Activated CD8-positive, alpha-beta T cell treated with anti-CD3 and anti-CD28 coated beads for 36 hours (primary cell): ENCODE data around the gene ENTR1. TPM values are rescaled to one million over a fixed set of nuclear protein-coding genes. Genes with fewer than 3 reads are reported as not detected.

Experiments
- ATAC-seq: fragments of 200-7000 bp; cut with Tn5 transposase; one replicate; pipeline ENCODE4 v1.10.0; 2021; ENCODE audit warnings: mild to moderate bottlenecking, moderate library complexity
- CTCF ChIA-PET: fragments of 350-600 bp; sonication (Branson Sonifier 250); formaldehyde crosslinking; loops from one replicate; lab custom pipeline; 2021; ENCODE audit warnings: antibody characterized with exemption; lab: Charles Lee
- POLR2A ChIA-PET: fragments of 350-600 bp; sonication (Branson Sonifier 250); formaldehyde crosslinking; loops from one replicate; lab custom pipeline; 2021; ENCODE audit warnings: antibody characterized with exemption; lab: Charles Lee
- DNase-seq: peaks from one replicate; pipeline ENCODE4 v3.0.0-alpha.2; 2020
- H3K27ac Mint-ChIP-seq: one replicate; pipeline ENCODE4 v1.8.0; 2021; ENCODE audit warnings: mild to moderate bottlenecking, mixed read lengths
- H3K27me3 Mint-ChIP-seq: one replicate; pipeline ENCODE4 v1.8.0; 2021; ENCODE audit warnings: mixed read lengths
- H3K36me3 Mint-ChIP-seq: one replicate; pipeline ENCODE4 v1.8.0; 2021; ENCODE audit warnings: low read depth, mixed read lengths
- H3K4me1 Mint-ChIP-seq: one replicate; pipeline ENCODE4 v1.8.0; 2021; ENCODE audit warnings: low read depth, mixed read lengths
- H3K4me3 Mint-ChIP-seq: one replicate; pipeline ENCODE4 v1.8.0; 2021; ENCODE audit warnings: mild to moderate bottlenecking, moderate library complexity, mixed read lengths
- H3K9me3 Mint-ChIP-seq: one replicate; pipeline ENCODE4 v1.8.0; 2021; ENCODE audit warnings: mixed read lengths
- CTCF ChIP-seq: fragments of 200-600 bp; IDR thresholded peaks from one replicate; pipeline ENCODE4 v1.8.0; 2022; ENCODE audit warnings: antibody characterized with exemption, mild to moderate bottlenecking
- intact Hi-C: fragments of 100-400 bp; cut with micrococcal nuclease; formaldehyde crosslinking; loops from one replicate; pipeline ENCODE4 v1.10.0; 2022
- total RNA-seq, 2 experiments: library from RNA; stranded (reverse); gene quantifications; one replicate each; pipeline ENCODE4 v1.2.3, GENCODE V29; 2021

ENTR1 gene
- total RNA-seq, 2 experiments from 2014 or later: 65.9 to 66.8 TPM

DNA sequence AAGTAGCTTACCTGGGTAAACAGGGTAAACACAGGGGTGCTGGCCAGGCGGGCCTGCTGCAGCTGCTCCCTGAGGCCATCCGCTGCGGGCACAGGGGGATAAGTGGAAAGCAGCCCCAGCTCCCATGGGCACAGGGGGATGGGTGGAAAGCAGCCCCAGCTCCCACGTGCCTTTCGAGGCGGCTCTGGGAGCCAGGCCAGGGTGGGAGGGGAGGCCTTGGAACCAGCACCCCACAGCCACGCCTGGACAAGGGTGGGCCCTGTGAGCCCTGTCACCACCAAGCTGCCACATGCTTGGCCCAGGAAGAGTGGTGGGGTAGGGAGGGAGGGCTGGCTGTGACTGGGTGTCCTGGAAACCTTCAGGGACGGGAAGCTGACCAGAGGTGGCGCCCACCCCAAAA is 29.1 kb downstream of the ENTR1 start:
- H3K27me3 Mint-ChIP-seq: no peaks in the 10 kb centered on the region
- ATAC-seq (no peak), DNase-seq (no peak)
- H3K9me3 Mint-ChIP-seq: no peaks in the 10 kb centered on the region
- ChIA-PET CTCF (no interaction called here), POLR2A (interaction anchor here (0.9 to 1.0 kb wide), 2 partner anchors 17 to 18 kb away, joined by 3 to 4 read pairs; partner anchors contain the start of gene DNLZ)
- H3K4me1 Mint-ChIP-seq: peaks cover 16% of the 10 kb centered on the region
- no peak overlapping the region for H3K27ac Mint-ChIP-seq
- no peak overlapping the region for H3K4me3 Mint-ChIP-seq
- H3K36me3 Mint-ChIP-seq: peaks cover 24% of the 10 kb centered on the region
- no peak for TF ChIP-seq CTCF
- intact Hi-C loops: no loop called here

DNA sequence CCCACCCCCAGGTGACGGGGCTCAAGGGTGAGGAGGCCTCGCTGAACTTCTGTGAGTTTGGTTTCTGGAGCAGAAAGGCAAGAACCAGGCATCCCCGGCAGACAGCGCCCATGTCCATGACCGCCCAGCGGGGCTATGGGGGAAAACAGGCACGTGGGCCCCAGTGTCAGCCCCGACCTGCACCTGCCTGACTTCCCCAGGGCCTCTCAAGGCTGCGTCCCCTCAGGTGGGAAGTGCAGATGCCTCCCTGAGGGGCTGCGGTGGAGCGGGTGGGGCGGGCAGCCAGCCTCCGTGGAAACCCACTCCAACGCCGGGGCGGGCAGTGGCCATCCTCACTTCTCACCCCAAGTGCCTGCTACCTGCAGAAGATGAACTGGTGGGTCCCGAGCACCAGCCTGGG is 30.0 kb downstream of the ENTR1 start:
- CTCF ChIA-PET: no interaction called here
- no peak for ATAC-seq
- Mint-ChIP-seq H3K9me3 (no peaks in the 10 kb centered on the region), H3K27me3 (no peaks in the 10 kb centered on the region), H3K27ac (no peak overlapping the region), H3K36me3 (peaks cover 21% of the 10 kb centered on the region), H3K4me1 (peaks cover 9% of the 10 kb centered on the region), H3K4me3 (no peak overlapping the region)
- no peak for DNase-seq
- POLR2A ChIA-PET: no interaction called here
- no peak for TF ChIP-seq CTCF
- intact Hi-C loops: no loop called here

- no peaks in the 10 kb centered on the region for H3K9me3 Mint-ChIP-seq
- H3K27me3 Mint-ChIP-seq: no peaks in the 10 kb centered on the region
- POLR2A ChIA-PET: no interaction called here
- peaks cover 4% of the 10 kb centered on the region for H3K4me1 Mint-ChIP-seq
- H3K4me3 Mint-ChIP-seq: no peak overlapping the region
- no peak for ATAC-seq
- no peak overlapping the region for H3K27ac Mint-ChIP-seq
- CTCF ChIA-PET: no interaction called here
- intact Hi-C loops: no loop called here
- no peak for TF ChIP-seq CTCF
- H3K36me3 Mint-ChIP-seq: peaks cover 16% of the 10 kb centered on the region
- no peak for DNase-seq
Observed at GRCh38 chr9:136379891-136380290, 30.5 kb downstream of the ENTR1 start.

DNA sequence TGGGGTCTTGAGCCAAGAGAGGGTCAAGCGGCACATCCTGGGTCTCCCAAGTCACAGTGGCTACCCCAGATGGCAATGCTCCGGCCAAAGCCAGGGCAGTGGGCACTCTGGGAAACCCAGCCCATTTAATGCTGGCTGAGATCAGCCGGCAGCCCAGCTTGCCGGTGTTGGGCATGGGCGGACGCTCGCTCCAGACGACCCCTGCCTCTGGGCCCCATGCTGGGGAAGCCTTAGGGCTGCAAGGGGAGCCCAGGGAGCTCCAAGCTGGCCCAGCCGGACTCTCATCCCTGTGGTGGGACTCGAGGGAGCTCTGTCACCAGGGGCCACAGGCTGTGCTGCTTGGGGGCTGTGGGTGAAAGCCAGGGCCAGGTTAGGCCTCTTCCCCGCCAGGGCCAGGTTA is 31.0 kb downstream of the ENTR1 start:
- DNase-seq (no peak), ATAC-seq (no peak)
- Mint-ChIP-seq H3K36me3 (peaks cover 11% of the 10 kb centered on the region), H3K4me1 (no peaks in the 10 kb centered on the region), H3K27me3 (no peaks in the 10 kb centered on the region), H3K4me3 (no peak overlapping the region), H3K27ac (no peak overlapping the region), H3K9me3 (no peaks in the 10 kb centered on the region)
- TF ChIP-seq CTCF: no peak
- POLR2A ChIA-PET: interaction anchor here (2.1 kb wide), 1 partner anchor 13 kb away, joined by 9 read pairs; no protein-coding TSS in a partner anchor
- CTCF ChIA-PET: no interaction called here
- intact Hi-C loops: no loop called here

DNA sequence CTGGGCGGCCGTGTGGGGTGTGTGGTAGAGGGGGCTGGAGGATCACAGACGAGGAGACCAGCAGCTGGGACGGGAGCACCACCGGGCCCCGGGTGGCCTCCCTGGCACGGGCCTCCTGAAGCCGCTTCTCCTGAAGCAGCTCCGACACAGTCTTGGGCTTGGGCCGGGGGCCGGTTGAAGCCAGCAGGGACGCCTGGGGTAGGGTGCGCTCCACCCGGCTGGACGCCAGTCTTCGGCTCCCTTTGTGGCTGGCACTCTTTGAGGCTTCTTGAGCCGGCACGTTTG is 31.5 kb downstream of the ENTR1 start:
- no peaks in the 10 kb centered on the region for H3K27me3 Mint-ChIP-seq
- ChIA-PET CTCF (no interaction called here), POLR2A (interaction anchor here (0.9 to 2.1 kb wide), 2 partner anchors 13 to 15 kb away, joined by 4 to 9 read pairs; partner anchors contain the start of gene DNLZ)
- no peak overlapping the region for H3K27ac Mint-ChIP-seq
- H3K36me3 Mint-ChIP-seq: peaks cover 9% of the 10 kb centered on the region
- intact Hi-C loops: no loop called here
- H3K4me3 Mint-ChIP-seq: no peak overlapping the region
- no peaks in the 10 kb centered on the region for H3K9me3 Mint-ChIP-seq
- DNase-seq (no peak), ATAC-seq (no peak)
- no peak for TF ChIP-seq CTCF
- H3K4me1 Mint-ChIP-seq: peaks cover under 1% of the 10 kb centered on the region
